Ovary (tissue), 9 donors: Measurements from ENCODE around the gene GRK1. TPM values are rescaled to one million over a fixed set of nuclear protein-coding genes. Genes with fewer than 3 reads are reported as not detected.

Experiments used
- DNase-seq, 5 donors: peaks; one replicate each; pipeline ENCODE4 v3.0.0-alpha.2; 2019 to 2020
- H3K27ac ChIP-seq, 2 donors: fragments of 200-600 bp; one replicate each; pipeline versions ENCODE4 v1.5.1 to v1.8.0; 2019 to 2022
- H3K27me3 ChIP-seq: fragments of 200-600 bp; one replicate; pipeline ENCODE4 v1.8.0; 2022
- H3K36me3 ChIP-seq: fragments of 200-600 bp; sonication (generic); one replicate; pipeline ENCODE4 v1.5.1; 2019
- H3K4me1 ChIP-seq: one replicate; pipeline ENCODE4 v1.8.1; 2013; ENCODE audit warnings: mild to moderate bottlenecking, moderate library complexity; ENCODE audit not compliant: insufficient read depth
- H3K4me3 ChIP-seq: fragments of 200-600 bp; sonication (generic); one replicate; pipeline ENCODE4 v1.5.1; 2017
- H3K9me3 ChIP-seq, 2 donors: fragments of 200-600 bp in 1 of 2; sonication (generic) in 1 of 2; one replicate each; pipeline versions ENCODE4 v1.5.1 to v1.8.1; 2013 to 2019; ENCODE audit warnings: mild to moderate bottlenecking in 1 of 2, moderate library complexity in 1 of 2
- EP300 ChIP-seq: sonication (generic); formaldehyde crosslinking; IDR thresholded peaks from one replicate; pipeline ENCODE4 v1.6.1; 2017; ENCODE audit warnings: antibody characterized with exemption
- POLR2A ChIP-seq: fragments of 450-650 bp; IDR thresholded peaks from one replicate; pipeline ENCODE4 v1.6.1; 2017; ENCODE audit warnings: antibody characterized with exemption, mild to moderate bottlenecking, moderate library complexity
- WGBS, 3 donors: extraction: QIAGEN DNeasy Blood & Tissue Kit in 1 of 3; methylation state at CpG; one replicate each; pipeline versions ENCODE4 v1.1.5 to v1.1.7; 2013 to 2017; 5-methylcytosine and 5-hydroxymethylcytosine counted together
- intact Hi-C, 4 donors: fragments of 100-400 bp; cut with DNase I; formaldehyde crosslinking; loops; one replicate each; pipeline versions ENCODE4 v1.11.0 to v1.15.1; 2022 to 2023
- polyA plus RNA-seq, 2 donors: library from polyadenylated mRNA; stranded (reverse); fragments of 200-250 nt in 1 of 2; fragments of 350-450 nt in 1 of 2; fragmentation: Illumina TruSeq in 1 of 2; extraction: RNeasy Lipid Tissue Mini Kit (QIAGEN cat#74804) in 1 of 2; gene quantifications; one replicate each; pipeline ENCODE4 v1.2.3, GENCODE V29; 2013 to 2014
- total RNA-seq, 7 donors: library from RNA; depleted of rRNA in 2 of 7; stranded (reverse); fragments of >200 nt in 2 of 7; fragmentation: NEBNext Ultra II Directional in 3 of 7; extraction: Animal tissue kit (Norgen Biotek cat#: 25700) in 3 of 7; gene quantifications; one replicate each; pipeline versions ENCODE4 v1.1.0 to v1.2.4, GENCODE V29; 2016 to 2023
- TF ChIP-seq, protein P1 (sequence below), 3 donors: fragments of 450-650 bp in 2 of 3; fragments of 200-600 bp in 1 of 3; IDR thresholded peaks; one replicate each; pipeline versions ENCODE4 v1.5.1 to v1.8.0; 2016 to 2022; ENCODE audit warnings: antibody characterized with exemption in 3 of 3, mild to moderate bottlenecking in 1 of 3
- donor health status: DM: no; HTN: no; CAD: no; lungs with moderate emphysema.
- donor health status: DM: no; HTN: no; CAD: no.
- donor health status: Bipolar disorder and iron deficiency.
- donor health status: DM: yes; HTN: yes; CAD: no.
- donor health status: DM: no; HTN: no; CAD: no.
- donor health status: DM: yes; HTN: yes; CAD: no.

The GRK1 gene
- total and polyA plus RNA-seq, 9 donors: 0.02 to 0.10 (median 0.07) TPM; not detected in 6

DNA sequence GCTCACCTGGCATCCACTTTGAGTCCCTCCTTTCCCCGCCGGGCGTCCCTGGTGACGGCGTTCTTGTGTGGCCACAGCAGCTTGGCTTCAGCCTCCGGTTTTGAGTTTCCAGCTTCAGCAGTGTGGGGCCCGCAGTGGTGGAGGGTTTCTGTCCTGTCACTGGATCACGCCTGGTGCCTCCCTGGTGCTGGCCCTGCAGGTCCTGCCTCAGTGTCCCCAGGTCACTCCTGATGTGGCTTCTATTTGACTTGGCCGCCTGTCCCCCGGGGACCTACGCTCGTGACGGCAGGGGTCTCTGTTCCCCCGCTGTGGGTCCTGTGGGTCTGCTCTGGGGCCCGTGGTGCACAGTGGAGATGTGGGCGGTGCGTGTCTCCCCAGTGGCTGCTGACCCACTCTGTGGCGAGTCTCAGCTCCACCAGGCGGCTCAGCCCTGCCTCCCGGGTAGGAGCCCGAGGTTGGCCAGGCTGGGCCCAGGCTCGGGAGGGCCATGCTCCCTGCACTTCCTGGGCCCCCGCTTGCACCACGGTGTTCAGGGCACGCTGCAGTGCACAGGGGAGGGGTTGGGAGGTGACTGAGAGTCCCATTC is 10.9 kb upstream of the GRK1 start:
- Histone ChIP-seq H3K36me3 (no peaks in the 10 kb centered on the region), H3K27ac (no peak overlapping the region), H3K9me3 (no peaks in the 10 kb centered on the region), H3K4me3 (no peak overlapping the region), H3K27me3 (no peaks in the 10 kb centered on the region), H3K4me1 (no peaks in the 10 kb centered on the region)
- intact Hi-C loops: no loop called here
- WGBS, 3 donors: 89 to 91% (median 91%) methylated on average over 25 of the region's 25 CpGs
- TF ChIP-seq POLR2A: no peak
- TF ChIP-seq EP300: no peak
- TF ChIP-seq, protein P1, sequence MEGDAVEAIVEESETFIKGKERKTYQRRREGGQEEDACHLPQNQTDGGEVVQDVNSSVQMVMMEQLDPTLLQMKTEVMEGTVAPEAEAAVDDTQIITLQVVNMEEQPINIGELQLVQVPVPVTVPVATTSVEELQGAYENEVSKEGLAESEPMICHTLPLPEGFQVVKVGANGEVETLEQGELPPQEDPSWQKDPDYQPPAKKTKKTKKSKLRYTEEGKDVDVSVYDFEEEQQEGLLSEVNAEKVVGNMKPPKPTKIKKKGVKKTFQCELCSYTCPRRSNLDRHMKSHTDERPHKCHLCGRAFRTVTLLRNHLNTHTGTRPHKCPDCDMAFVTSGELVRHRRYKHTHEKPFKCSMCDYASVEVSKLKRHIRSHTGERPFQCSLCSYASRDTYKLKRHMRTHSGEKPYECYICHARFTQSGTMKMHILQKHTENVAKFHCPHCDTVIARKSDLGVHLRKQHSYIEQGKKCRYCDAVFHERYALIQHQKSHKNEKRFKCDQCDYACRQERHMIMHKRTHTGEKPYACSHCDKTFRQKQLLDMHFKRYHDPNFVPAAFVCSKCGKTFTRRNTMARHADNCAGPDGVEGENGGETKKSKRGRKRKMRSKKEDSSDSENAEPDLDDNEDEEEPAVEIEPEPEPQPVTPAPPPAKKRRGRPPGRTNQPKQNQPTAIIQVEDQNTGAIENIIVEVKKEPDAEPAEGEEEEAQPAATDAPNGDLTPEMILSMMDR (IDR thresholded peaks at IDR 0.05): no peak
- peak in 3 of 5 donors; percentile 3 to 21 (median 8) for DNase-seq

DNA sequence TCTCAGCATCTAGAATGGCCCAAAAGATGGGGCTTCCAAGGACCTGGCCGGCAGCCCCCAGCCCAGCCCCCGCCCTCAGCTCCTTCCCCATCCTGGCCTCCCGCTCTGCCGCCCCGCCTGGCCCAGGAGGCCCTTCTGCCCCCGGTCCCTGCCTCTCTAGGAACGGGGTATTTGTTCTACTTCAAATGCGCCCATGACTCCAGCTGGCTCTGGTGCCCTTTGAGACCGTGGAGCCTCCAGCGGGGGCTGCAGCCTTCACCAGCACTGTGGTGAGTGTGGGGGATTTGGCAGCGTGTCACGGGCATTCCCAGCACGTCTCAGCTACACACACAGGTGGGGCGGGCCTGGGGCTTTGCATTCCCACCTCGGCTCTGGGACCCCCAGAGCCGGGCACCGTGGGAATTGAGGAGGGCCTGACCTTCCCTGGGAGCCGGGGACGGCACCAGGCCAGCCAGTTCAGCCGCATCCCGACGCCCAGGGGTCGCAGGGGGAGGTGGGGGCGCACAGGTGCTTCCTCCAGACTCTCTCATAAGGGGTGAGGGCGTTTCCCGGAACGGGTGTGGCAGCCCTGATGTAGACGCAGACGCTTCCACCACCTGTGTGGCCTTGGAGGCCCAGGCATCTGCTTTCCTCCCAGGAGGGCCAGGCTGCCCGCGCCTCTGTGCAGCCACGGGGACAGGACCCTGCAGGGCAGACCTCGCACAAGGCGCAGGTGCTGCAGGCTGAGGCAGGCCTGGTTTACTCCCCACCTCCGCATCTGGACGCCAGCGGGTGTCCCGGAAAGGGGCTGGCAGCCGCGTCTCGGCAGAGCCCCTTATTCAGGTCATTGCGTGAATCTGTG is 10.0 kb upstream of the GRK1 start:
- Histone ChIP-seq H3K36me3 (no peaks in the 10 kb centered on the region), H3K27me3 (no peaks in the 10 kb centered on the region), H3K4me3 (no peak overlapping the region), H3K4me1 (no peaks in the 10 kb centered on the region), H3K27ac (no peak overlapping the region), H3K9me3 (no peaks in the 10 kb centered on the region)
- intact Hi-C loops: no loop called here
- no peak for TF ChIP-seq POLR2A
- no peak for TF ChIP-seq EP300
- TF ChIP-seq, protein P1 (IDR thresholded peaks at IDR 0.05): no peak
- 63 to 76% (median 67%) methylated on average over 37 to 42 of the region's 42 CpGs for WGBS, 3 donors
- DNase-seq: peak in 3 of 5 donors; percentile 6 to 30 (median 11)

- no peak within 1 kb of the TSS for H3K27ac ChIP-seq
- H3K4me1 ChIP-seq: no peaks in the 10 kb centered on the region
- intact Hi-C loops: no loop called here
- H3K27me3 ChIP-seq: no peaks in the 10 kb centered on the region
- DNase-seq: peak in 3 of 5 donors; percentile 6 to 21 (median 12)
- TF ChIP-seq, protein P1 (IDR thresholded peaks at IDR 0.05): no peak
- no peak for TF ChIP-seq EP300
- H3K36me3 ChIP-seq: no peaks in the 10 kb centered on the region
- 68 to 75% (median 71%) methylated on average over 45 to 47 of the region's 47 CpGs for WGBS, 3 donors
- no peaks in the 10 kb centered on the region for H3K9me3 ChIP-seq
- no peak within 1 kb of the TSS for H3K4me3 ChIP-seq
These were observed 8.9 kb upstream of the GRK1 start, which contains the start of gene ATP4B for GRCh38 chr13:113657851-113658741. Gene ATP4B, minus strand, starts transcription at chr13:113658198. Its CDS starts 54 bp downstream, at chr13:113658144.

- 65 to 80% (median 67%) methylated on average over 7 to 14 of the region's 14 CpGs for WGBS, 3 donors
- Histone ChIP-seq H3K36me3 (no peaks in the 10 kb centered on the region), H3K9me3 (no peaks in the 10 kb centered on the region), H3K4me1 (no peaks in the 10 kb centered on the region), H3K27ac (no peak overlapping the region), H3K4me3 (no peak overlapping the region), H3K27me3 (no peaks in the 10 kb centered on the region)
- intact Hi-C loops: no loop called here
- no peak for TF ChIP-seq POLR2A
- TF ChIP-seq, protein P1 (IDR thresholded peaks at IDR 0.05): no peak
- TF ChIP-seq EP300: no peak
- peak in 3 of 5 donors; percentile 5 to 26 (median 7) for DNase-seq
These were observed 8.2 kb upstream of the GRK1 start for GRCh38 chr13:113658836-113659235.
